ENCODE measurements around the gene TBC1D32. TPM values are rescaled to one million over a fixed set of nuclear protein-coding genes. Genes with fewer than 3 reads are reported as not detected.

TBC1D32 gene
- total RNA-seq, 1 experiment from 2014 or later: 9.0 TPM

GRCh38 chr6:121183742-121184141, 150.5 kb downstream of the TBC1D32 start:
- no peak overlapping the region for H3K18ac ChIP-seq (ENCODE audit: insufficient read length, low read depth, low read length)
- H3K14ac ChIP-seq (ENCODE audit: insufficient read depth, low read length): no peak overlapping the region
- no peak overlapping the region for H3K4me2 ChIP-seq (ENCODE audit: insufficient read depth, insufficient read length, low read length)
- no peak overlapping the region for H2BK12ac ChIP-seq (ENCODE audit: insufficient read length, low read depth, low read length)
- no peaks in the 10 kb centered on the region for H3K23me2 ChIP-seq (ENCODE audit: insufficient read length, low read depth, low read length, poor library complexity, severe bottlenecking)
- H3K9ac ChIP-seq (ENCODE audit: extremely low read depth, insufficient read length, low read length): no peak overlapping the region
- H4K20me1 ChIP-seq (ENCODE audit: control insufficient read depth, insufficient read depth, insufficient read length): no peaks in the 10 kb centered on the region
- no peak overlapping the region for H3K27ac ChIP-seq (ENCODE audit: insufficient read length, low read depth, low read length)
- no peaks in the 10 kb centered on the region for H3K27me3 Mint-ChIP-seq (ENCODE audit: low read depth)
- no peaks in the 10 kb centered on the region; a peak in 1 of 5 replicates for H3K9me3 Mint-ChIP-seq
- H3K27me3 ChIP-seq (ENCODE audit: insufficient read depth, low read length): no peaks in the 10 kb centered on the region
- TF ChIP-seq, protein P1, sequence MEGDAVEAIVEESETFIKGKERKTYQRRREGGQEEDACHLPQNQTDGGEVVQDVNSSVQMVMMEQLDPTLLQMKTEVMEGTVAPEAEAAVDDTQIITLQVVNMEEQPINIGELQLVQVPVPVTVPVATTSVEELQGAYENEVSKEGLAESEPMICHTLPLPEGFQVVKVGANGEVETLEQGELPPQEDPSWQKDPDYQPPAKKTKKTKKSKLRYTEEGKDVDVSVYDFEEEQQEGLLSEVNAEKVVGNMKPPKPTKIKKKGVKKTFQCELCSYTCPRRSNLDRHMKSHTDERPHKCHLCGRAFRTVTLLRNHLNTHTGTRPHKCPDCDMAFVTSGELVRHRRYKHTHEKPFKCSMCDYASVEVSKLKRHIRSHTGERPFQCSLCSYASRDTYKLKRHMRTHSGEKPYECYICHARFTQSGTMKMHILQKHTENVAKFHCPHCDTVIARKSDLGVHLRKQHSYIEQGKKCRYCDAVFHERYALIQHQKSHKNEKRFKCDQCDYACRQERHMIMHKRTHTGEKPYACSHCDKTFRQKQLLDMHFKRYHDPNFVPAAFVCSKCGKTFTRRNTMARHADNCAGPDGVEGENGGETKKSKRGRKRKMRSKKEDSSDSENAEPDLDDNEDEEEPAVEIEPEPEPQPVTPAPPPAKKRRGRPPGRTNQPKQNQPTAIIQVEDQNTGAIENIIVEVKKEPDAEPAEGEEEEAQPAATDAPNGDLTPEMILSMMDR (conservative IDR thresholded peaks at IDR 0.05): no peak
- H3K4me1 ChIP-seq (ENCODE audit: insufficient read depth, low read length): no peaks in the 10 kb centered on the region
- no peak overlapping the region for H4K5ac ChIP-seq (ENCODE audit: insufficient read length, low read depth, low read length)
- no peak overlapping the region for H2BK5ac ChIP-seq (ENCODE audit: insufficient read length, low read length)
- no peak overlapping the region for H3K4me3 Mint-ChIP-seq
- no CpG with 5 or more reads among the region's 1 CpG for WGBS (ENCODE audit: extremely low coverage, insufficient read length, low lambda C conversion rate)
- H3K79me2 ChIP-seq (ENCODE audit: insufficient read depth, low read length): no peaks in the 10 kb centered on the region
- no peak overlapping the region for H3K4ac ChIP-seq (ENCODE audit: low read depth, low read length)
- peaks cover 0 to 9% (median 2%) of the 10 kb centered on the region in 3 experiments; a peak in 3 of 7 replicates for H3K36me3 Mint-ChIP-seq (ENCODE audit: insufficient read depth in 1 of 3, low read depth in 3 of 3)
- H2AK5ac ChIP-seq (ENCODE audit: insufficient read length, low read length): no peak overlapping the region
- no peak overlapping the region for H4K8ac ChIP-seq (replicated peaks; ENCODE audit: insufficient read length, low read depth, low read length)
- no peak overlapping the region for H2BK15ac ChIP-seq (ENCODE audit: low read depth, low read length)
- H2BK120ac ChIP-seq (ENCODE audit: low read depth, low read length, poor library complexity, severe bottlenecking): no peak overlapping the region
- DNase-seq: no peak
- no peak overlapping the region for H3K27ac Mint-ChIP-seq
- no peaks in the 10 kb centered on the region for H3K9me3 ChIP-seq (ENCODE audit: control insufficient read depth, low read depth, low read length)
- H2BK20ac ChIP-seq (ENCODE audit: low read depth, low read length, poor library complexity, severe bottlenecking): no peak overlapping the region
- no peak overlapping the region for H3T11ph ChIP-seq (ENCODE audit: low read length)
- H3K56ac ChIP-seq (ENCODE audit: insufficient read length, low read depth, low read length): no peak overlapping the region
- H3K79me1 ChIP-seq (ENCODE audit: insufficient read depth, low read depth, low read length, poor library complexity, severe bottlenecking): no peaks in the 10 kb centered on the region
- H4K91ac ChIP-seq (ENCODE audit: insufficient read length, low read depth, low read length): no peak overlapping the region
- no peak overlapping the region for H3K23ac ChIP-seq (ENCODE audit: insufficient read length, low read depth, low read length)
- H2AFZ ChIP-seq (ENCODE audit: low read length): no peak overlapping the region
- H3K4me1 Mint-ChIP-seq: peaks cover 8 to 13% of the 10 kb centered on the region in 2 experiments
